NT2/D1 (cell line): ENCODE measurements around the gene NARF.

ENCODE experiments used
- YY1 ChIP-seq: IDR thresholded peaks from 2 replicates; pipeline ENCODE4 v1.6.1; 2011; ENCODE audit not compliant: insufficient read length, insufficient read depth
- ZNF274 ChIP-seq: IDR thresholded peaks from 2 replicates; pipeline ENCODE4 v1.6.1; 2011; ENCODE audit warnings: mild to moderate bottlenecking, low read depth, low read length

GRCh38 chr17:82528484-82529265, 70.1 kb downstream of the NARF start:
- TF ChIP-seq ZNF274 (no peak), YY1 (no peak)
